Measurements from ENCODE around the gene P2RX5.

P2RX5 gene

DNA sequence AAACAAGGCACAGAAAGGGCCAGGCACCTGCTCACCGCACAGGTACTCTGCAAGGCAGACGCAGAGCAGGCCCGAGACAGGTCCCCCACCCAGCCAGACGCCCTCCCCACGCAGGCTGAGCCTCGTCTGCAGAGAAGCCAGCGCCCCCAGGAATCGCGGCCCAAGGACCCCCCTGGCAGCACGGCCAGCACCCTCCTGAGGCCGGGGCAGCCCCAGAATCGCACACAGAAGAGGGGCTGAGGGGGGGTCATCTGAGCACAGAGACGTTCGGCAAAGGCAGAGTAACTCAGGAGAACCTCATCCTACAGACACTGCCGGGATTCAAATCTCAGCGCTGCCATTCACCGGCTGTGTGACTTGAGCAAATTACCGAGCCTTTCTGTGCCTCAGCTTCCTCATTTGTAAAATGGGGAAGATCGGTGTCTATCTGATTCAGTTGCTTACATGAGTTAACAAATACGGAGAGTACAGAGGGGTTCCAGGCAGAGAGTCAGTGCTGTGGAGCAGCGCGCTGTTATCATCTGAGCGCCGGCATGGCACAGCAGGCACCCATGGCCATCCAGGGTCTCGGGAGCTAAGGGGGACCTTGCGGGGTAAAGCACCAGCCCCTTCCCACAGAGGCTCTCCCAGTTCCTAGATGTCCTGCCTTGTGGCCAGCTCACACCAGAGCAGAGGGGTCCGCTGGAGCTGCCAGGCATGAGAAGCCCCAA is 17.0 kb downstream of the P2RX5 start:
- no peak for DNase-seq

DNA sequence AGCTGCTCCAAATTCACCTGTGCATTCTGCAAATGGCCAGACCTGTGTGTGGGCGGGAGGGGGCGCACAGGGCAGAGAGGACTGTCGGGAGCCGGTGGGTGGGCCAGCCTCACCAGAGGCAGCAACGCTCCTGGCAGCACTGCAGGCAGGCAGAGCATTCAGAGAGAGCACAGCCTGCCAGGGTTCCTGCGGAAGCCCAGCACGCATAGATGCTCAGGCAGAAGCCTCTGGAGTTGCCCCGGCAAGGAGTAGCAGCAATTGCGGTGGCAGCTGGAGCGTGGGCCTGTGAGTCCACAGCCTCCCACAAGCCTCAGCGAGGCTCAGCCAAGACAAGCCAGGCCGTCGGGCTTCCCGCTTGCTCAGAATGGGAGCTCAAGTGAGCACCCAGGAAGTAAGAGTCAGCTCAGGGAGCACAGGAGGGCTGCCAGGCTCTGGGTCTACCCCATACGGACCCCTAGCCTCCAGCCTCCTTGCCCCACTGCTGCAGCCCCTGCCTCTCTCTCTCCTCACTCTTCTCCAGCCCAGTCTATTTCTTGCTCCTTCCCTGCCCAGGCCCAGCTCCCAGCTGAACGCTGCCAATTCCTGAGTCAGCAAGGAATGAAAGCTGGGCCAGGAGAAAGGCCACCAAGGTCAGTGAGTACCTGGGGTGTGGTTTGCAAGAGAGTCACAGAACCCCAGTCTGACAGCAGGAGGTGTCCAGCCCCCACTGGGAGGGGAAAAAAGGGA is 17.7 kb downstream of the P2RX5 start:
- no peak for DNase-seq

DNA sequence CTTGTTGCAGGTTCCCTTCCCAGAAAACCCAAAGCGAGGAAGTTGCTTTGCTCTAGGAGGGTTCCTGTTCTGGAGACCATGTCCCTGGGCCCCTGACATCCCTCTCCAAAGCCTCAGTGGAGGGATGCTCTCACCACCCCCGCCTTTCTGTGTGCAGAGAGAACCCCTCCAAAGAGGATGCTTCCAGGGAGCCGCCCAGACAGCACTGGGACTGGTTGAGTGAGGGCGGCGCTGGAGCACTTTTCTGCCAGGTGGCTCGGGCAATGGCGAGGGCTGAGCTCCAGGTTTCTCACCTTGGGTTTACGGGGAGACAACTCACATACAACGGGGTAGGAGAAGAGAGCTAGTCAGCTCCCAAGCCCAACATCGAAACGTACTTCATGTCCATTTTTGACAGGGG is 20.1 kb downstream of the P2RX5 start:
- DNase-seq = no peak

DNA sequence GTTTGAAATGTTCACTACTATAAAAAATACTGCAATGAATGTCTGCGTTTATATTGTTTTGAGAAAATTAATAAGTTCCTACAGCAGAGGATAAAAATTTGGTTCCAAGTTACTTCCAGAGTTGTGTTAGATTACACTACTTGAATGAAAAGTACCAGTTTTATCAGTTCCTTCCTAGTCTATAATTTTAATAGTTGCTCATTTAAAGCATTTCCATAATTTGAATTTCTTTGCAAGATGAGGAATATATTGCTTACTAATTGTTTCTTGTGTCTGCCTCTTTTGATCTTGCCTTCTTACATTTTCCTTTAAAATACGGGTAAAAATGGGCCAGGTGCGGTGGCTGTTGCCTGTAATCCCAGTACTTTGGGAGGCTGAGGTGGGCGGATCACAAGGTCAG is 23.4 kb downstream of the P2RX5 start:
- DNase-seq = no peak

DNA sequence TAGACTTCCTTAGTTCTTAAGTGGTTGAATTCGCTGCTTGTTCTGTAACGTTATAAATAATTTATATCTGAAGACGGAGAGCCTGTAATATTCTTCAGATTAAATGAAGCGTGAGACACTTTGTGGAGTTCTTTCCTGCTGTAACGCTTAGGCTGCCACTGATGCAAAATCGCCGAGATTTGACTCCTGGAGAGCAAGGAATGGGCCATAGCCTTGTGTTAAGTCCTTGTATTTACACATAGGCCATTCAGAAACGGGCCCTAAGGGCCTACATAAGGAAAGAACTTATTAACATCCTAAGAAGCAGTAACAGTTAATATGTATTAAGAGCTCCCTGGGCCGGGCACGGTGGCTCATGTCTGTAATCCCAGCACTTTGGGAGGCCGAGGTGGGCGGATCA is 26.4 kb downstream of the P2RX5 start:
- no peak for DNase-seq

DNA sequence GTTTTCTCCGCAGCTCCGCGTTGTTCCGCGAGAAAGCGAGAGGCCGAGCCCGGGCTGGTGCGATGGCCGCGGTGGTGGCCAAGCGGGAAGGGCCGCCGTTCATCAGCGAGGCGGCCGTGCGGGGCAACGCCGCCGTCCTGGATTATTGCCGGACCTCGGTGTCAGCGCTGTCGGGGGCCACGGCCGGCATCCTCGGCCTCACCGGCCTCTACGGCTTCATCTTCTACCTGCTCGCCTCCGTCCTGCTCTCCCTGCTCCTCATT is 26.9 kb downstream of the P2RX5 start:
- no peak for DNase-seq

DNA sequence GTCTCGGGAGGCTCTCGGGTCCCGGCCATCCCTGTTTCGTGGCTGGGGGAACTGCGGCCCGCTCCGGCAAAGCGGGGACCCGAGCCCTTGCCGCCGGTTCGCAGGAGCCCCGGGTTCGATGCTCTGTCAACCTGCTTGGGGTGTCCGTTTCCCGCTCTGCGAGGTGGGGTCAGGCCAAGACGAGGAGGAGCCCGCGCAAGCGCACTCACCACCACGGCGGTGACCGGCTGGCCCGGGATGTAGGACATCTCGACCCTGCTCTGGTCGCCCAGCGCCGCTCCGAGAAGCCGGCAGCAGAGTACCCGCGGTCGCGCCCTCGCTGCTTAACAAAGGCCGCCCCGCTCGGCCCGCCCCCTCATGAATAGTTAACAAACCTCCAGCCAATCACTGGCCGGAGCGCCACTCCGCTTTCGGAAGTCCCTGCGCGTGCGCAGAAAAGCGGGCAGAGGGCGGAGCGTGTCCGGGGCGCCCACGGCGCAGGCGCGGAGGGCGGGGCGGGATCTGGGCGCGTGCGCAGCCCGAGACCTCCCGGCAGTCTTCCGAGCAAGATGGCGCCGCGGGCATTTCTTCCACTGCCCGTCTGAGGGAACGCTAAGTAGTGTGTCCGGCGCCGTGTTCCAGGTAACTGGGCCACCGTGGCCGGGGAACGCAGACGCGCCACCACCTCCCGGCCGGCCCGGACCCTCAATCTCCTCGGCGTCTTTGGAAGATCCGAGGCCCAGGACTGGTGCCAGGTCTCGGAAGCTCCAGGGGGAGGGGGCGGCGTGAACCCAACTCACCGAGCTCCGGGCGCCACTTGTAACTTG is 27.5 kb downstream of the P2RX5 start, which contains the start of the genes EMC6 and TAX1BP3:
Gene EMC6, plus strand, starts transcription at position 534 of the 806 bp plus-strand sequence. CDS start 335 bp downstream, outside the sequence.
Gene TAX1BP3, minus strand, starts transcription at position 300 of the 806 bp plus-strand sequence. Its CDS starts 52 bp downstream, at position 248.
- peak; percentile 95 for DNase-seq

DNA sequence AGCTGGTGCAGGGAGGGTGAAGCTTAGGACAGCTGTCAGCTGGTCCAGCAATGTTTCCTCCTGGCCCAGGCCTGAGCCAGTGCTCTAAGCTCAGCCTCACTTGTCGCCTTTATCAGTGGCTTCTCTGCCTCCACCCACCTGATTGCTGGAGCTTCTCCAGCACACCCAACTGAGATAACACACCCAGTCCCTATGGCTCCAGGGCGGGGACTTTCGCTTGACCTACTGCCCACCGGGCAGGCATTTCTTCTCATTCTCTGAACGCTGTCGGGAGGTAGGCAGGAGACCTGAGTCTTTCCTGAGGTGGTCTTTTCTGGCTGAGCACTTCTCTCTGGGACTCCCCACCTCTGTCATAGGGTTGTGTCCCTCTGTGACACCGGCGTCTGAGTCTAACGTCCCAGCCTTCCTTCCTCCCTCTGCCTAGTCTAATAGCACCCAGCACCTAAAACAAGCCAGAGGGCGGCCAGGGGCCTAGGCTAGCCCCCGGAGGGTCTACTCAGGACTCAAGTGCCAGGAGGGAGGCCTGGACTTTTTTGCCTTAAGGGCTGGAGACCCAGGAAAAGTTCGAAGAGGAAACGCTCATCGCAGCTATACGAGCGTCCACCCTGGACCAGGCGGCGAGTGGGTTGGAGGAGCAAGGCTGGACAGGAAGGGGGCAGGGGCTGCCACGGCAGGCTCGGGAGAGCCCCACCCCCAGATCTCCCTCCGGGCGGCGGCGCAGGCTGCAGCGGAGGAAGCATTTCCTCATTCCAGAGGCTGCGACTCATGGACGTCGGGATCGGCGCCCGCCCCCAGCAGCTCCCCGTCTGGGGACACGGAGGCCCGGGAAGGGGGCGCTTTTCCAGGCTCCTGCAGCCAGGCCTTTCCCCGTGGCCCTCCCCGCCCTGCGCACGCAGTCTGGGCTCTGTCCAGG is 28.3 kb downstream of the P2RX5 start:
- peak; percentile 32 for DNase-seq

DNA sequence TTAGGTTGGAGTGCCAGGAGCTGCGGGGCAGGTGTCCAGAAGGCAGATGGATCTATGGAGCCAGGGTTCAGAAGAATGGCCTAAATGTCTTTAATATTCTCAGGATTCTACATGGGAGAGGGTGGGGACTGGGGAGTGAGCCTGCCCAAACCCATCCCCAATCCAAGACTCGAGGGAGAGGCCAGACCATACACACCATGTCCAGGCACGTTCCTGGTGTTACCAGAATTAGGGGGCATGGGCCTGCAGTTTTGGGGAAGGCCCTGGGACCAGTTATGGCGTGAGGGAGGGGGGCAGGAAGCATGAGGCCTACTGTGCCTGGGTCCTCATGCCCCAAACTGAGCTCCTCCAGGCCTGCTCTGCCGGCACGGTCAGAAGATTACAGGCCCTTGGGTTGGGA is 29.4 kb downstream of the P2RX5 start:
- no peak for DNase-seq

DNA sequence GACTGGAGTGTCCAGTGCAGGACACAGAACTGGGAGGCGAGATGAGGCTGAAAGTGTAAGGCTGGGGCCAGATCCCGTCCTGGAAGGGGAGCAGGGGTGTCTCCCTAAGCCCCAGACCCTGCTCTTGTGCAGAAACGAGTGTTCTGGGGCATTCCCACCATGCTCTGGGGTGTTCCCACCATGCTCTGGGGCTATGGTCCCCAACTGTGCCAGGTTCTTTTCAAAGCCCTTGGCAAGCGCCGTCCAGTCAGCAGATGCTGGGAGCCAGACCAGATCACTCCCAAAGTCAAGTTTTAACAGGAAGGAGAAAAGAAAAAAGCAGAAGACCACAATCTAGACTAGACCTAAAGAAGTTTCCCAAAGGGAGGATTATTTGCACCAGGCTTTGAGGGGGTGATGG is 30.1 kb downstream of the P2RX5 start:
- DNase-seq = no peak

DNA sequence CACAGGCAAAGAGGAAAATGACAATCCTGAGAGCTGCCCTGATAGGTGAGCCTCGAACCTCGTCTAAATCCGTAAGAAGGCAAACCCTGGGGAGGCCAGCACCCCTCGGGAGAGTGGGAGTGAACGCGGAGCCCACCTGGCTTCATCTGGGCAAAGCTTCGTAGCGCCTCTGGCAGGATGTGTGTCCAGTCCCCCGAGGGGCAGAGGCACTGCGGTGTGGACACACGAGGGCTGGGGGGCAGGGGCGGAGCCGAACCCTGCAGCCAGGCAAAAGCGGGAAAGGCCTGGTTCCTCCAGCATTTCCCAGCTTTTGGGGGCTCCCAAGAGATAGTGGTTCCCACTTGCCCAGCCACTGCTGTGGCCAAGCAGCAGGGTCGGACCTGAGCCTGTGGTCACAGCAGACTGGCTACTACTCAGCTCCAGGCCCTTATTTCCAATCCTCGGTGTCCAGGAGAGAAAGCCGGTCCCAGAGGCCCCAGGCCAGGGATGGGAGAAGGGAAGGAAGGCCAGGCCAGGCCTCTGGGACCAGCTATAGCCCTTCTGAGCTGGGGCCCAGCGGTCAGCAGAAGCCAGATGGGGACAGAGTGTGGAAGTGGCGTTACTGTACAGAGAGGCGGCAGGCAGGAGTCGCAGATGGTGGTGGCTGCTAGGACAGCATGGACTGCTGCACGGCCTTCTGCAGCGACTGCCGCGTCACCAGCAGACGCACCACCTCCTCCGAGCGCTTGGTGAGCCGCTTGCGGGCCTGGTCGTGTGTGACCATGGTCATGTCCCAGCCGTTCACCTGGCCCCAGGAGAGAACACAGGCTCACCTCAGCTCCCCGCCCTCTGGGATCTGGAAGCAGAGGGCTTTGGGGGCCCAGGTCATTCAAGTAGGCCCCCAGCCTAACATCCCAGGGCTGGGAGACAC is 32.6 kb downstream of the P2RX5 start:
- DNase-seq = no peak

DNA sequence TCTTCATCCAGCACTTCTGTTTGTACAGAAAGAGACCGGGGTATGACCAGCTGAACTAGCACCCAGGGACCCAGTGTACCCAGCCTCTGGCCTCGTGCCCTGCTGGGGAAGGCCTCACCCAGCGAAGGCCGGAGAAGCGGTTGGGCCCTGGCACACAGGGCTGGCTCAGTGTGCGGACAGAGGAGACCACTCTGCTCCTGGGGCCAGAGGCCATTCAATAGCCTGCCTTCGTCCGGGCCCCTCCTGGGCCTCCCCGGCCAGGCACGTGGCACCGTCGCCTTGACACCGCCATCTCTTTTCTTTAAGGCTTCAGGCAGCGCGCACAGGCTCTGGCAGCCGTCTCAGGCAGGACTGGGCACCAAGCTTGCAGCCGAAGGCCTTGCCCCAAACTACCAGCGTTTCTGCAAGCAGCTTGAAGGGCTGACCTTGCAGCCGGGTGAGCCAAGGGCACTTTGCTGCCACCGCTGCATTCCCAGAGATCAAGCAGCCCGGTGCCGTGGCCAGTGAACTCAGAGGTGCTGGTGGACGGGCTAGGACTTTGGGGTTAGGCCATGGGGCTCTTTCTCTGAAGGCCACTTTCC is 35.6 kb downstream of the P2RX5 start:
- no peak for DNase-seq

DNA sequence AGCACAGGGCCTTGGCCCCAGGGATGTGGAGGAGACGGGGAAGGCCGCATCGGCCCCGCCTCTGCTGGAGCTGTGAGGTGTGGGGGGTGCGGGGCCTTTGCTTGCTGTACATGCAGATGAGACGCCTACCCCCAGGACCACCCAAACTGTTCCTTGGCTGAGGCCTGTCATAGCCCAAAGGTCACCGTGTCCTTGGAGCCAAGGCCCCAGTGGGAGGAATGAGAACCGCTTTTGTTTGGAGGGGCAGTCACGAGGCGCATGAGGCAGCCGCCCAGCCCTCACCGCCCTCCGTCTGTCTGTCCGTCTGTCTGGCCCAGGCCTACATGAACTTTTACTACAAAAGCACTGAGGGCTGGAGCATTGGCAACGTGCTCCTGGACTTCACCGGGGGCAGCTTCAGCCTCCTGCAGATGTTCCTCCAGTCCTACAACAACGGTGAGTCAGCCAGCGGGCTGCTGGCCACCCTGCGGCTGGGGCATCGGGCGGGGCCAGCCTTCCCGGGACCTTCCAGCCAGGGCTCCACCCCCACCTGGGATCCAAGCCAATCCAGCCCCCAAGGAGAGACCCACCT is 36.3 kb downstream of the P2RX5 start:
- DNase-seq = no peak

DNA sequence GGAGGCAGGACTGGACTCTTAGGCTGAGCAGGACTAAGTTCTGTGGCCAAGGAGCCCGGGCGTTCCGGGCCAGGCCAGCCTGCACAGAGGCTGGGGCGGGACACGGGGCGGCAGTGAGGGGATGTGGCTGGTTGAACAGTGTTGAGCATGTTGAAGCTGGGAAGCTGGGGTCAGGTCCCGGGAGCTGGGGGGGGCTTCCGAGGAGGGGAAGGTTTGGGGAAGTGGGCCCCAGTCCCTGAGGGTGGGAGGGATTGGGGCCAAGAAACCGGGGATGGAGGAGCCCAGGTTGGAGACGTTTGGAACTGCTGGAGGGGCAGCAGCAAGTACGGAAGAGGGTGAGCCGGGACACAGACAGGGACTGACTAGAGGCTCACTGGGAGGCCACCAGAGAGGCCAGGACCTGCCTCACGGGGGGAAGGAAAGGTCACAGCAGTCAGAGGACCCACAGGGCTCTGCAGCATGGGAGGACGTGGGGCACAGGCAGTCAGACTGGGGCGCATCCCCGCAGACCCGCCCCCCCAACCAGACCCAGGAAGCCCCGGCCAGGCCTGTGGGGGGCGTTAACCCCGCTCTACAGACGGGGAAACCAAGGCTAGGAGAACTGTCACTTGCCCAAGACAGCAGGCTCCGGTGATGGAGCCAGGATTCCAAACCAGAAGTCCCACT is 37.0 kb downstream of the P2RX5 start:
- no peak for DNase-seq

DNA sequence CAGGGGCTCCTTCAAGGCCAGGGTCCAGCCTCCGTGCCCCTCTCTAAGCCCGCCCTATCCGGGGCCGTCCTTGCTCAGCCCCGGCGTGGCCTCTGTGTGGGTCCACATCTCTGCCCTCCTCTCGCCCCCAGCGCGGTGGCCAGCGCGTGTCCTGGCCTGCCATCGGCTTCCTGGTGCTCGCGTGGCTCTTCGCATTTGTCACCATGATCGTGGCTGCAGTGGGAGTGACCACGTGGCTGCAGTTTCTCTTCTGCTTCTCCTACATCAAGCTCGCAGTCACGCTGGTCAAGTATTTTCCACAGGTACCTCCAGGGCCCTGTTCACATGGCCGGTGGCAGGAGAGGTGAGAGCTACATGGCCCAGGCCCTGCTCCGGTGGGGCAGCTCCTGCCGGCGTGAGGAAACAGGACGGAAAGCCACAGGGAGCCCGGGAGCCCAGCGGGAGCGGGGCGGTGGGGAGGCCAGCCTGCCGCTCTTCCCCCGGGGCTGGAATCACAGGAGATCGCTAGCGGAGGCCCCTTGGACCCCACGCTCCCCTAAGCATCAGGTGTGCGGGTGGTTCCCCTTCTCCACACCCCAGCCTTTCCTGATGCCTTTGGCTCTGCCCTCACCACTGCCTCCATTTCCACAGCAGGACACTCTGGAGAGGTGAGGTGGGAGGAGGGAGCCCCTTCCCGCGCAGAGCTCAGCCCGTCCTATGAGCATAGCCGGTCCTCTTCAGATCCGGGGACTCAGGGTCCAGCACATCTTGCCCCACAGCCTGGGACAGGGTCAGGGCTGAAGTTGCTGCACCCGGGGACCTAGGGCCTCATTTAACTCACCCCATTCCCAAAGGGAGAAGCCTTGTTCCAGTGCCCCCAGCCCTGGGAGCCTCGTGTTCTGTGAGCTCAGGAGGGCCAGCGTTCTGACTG is 37.8 kb downstream of the P2RX5 start:
- DNase-seq = no peak

DNA sequence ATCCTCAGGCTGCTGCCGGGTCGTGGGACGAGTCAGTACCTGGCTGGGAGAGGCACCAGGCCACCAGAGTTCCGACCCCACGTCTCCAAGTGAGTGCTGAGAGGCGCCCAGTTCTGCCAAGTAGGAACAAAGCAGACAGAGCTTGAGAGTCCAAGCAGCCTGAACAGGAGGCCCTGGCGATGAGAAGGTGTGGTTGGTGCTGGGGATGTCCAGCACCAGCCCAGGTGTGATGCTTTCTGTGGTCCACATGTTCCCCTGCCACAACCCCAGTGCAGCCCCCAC is 38.4 kb downstream of the P2RX5 start:
- no peak for DNase-seq

DNA sequence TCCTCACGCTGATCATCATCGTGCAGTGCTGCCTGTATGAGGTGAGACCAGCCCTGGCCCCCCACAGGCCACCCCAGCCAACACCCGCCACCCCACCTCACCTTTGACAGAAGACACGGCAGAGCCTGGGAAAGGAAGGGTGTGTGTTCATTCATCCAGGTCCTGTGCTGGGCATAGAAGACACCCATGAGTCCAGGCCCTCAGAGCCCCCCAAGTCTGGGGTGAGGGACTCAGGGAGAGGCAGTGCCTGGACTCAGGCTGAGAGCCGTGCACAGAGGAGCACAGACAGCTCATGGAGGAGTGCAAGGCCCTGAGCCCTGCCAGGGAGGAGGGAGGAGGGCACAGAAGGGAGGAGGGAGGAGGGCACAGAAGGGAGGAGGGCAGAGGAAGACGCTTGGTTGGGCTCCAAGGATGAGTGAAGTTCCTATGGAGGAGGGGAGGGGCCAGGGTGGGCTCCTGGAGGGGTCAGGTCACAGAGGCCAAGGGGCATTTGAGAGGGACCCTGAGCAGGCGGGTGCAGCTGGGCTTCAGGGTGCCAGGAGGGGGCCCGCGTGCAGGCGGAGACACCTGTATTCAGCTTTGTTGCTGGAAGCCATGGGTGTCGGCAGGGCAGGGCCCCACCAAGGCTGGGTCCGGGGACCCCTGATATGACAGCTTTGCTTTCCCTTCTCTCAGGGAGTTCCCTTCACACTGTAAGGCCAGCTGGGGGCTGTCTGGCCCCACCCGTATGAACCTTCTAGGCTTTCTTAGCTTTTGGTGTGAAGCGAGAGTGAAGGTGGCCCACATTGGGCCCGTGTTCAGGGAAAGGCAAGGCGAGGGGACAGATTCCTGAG is 39.0 kb downstream of the P2RX5 start:
- no peak for DNase-seq

DNA sequence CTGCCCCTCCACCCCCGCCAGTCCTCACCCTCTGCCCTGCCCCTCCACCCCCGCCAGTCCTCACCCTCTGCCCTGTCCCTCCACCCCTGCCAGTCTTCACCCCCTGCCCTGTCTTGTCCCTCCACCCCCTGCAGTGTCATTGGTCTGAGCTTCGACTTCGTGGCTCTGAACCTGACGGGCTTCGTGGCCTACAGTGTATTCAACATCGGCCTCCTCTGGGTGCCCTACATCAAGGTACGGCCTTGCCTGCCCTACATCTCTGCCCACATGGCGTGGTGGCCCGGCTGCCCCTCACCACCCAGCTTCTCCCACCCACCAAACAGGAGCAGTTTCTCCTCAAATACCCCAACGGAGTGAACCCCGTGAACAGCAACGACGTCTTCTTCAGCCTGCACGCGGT is 39.6 kb downstream of the P2RX5 start:
- no peak for DNase-seq

DNA sequence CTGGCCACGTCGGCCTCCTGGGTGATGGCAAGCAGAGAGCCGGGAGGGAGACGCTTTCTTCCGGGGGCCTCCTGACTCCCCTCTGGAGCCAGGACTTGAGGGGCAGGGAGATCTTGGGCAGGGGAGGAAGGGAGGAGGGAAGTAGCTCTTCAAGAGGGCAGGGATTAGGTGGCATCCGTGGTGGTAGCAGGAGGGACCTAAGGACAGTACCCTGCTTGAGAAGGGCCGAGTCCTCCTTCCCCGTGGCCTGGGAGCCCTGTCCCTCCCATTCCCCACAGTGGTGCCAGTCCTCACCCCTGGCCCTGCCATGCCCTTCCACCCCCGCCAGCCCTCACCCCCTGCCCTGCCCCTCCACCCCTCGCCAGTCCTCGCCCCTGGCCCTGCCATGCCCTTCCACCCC is 40.2 kb downstream of the P2RX5 start:
- DNase-seq = no peak

All from NCI-H1092 treated with DMSO at 0.1 percent for 48 hours (cell line).